Lower leg skin (tissue), 3 donors: ENCODE results near the gene KIR3DL2.
"Not testable (repeated sequence)": the region's sequence is repeated elsewhere in the genome, so short reads cannot be mapped to it uniquely, and the experiment has no call there.

Experiments
- POLR2A ChIP-seq, 2 donors: fragments of 450-650 bp; IDR thresholded peaks; one replicate each; pipeline ENCODE4 v1.6.1; 2016 to 2017; ENCODE audit warnings: antibody characterized with exemption in 2 of 2, mild to moderate bottlenecking in 1 of 2, moderate library complexity in 1 of 2
- TF ChIP-seq, protein P1 (sequence below), 3 donors: fragments of 450-650 bp; IDR thresholded peaks; one replicate each; pipeline ENCODE4 v1.5.1; 2016; ENCODE audit warnings: antibody characterized with exemption in 3 of 3, mild to moderate bottlenecking in 3 of 3, moderate library complexity in 2 of 3

DNA sequence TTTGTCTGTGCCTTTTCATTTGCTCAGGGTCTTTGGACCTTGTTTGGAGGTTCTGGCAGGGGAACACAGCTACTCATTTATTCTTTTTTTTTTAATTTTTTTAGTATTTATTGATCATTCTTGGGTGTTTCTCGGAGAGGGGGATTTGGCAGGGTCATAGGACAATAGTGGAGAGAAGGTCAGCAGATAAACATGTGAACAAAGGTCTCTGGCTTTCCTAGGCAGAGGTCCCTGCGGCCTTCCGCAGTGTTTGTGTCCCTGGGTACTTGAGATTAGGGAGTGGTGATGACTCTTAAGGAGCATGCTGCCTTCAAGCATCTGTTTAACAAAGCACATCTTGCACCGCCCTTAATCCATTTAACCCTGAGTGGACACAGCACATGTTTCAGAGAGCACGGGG is 57.7 kb downstream of the KIR3DL2 start:
- TF ChIP-seq POLR2A (IDR thresholded peaks at IDR 0.05): not testable (repeated sequence)
- TF ChIP-seq, protein P1, sequence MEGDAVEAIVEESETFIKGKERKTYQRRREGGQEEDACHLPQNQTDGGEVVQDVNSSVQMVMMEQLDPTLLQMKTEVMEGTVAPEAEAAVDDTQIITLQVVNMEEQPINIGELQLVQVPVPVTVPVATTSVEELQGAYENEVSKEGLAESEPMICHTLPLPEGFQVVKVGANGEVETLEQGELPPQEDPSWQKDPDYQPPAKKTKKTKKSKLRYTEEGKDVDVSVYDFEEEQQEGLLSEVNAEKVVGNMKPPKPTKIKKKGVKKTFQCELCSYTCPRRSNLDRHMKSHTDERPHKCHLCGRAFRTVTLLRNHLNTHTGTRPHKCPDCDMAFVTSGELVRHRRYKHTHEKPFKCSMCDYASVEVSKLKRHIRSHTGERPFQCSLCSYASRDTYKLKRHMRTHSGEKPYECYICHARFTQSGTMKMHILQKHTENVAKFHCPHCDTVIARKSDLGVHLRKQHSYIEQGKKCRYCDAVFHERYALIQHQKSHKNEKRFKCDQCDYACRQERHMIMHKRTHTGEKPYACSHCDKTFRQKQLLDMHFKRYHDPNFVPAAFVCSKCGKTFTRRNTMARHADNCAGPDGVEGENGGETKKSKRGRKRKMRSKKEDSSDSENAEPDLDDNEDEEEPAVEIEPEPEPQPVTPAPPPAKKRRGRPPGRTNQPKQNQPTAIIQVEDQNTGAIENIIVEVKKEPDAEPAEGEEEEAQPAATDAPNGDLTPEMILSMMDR (IDR thresholded peaks at IDR 0.05): not testable (repeated sequence)
